Gastroesophageal sphincter (tissue), 4 donors: ENCODE data around the gene FAM78A. TPM values are rescaled to one million over a fixed set of nuclear protein-coding genes. Genes with fewer than 3 reads are reported as not detected.

Source experiments
- ATAC-seq: fragments of 150-250 bp; one replicate; pipeline ENCODE4 v1.9.1; 2016; ENCODE audit warnings: mild to moderate bottlenecking, moderate library complexity
- H3K27ac ChIP-seq, 4 donors: fragments of 200-600 bp; sonication (generic) in 3 of 4; 1 replicate in 3 of 4; 2 replicates in 1 of 4; pipeline ENCODE4 v1.5.1; 2016 to 2019
- H3K27me3 ChIP-seq: fragments of 200-600 bp; sonication (generic); one replicate; pipeline ENCODE4 v1.5.1; 2019
- H3K36me3 ChIP-seq, 2 donors: fragments of 200-600 bp; sonication (generic); one replicate each; pipeline ENCODE4 v1.5.1; 2019; ENCODE audit warnings: control low read depth in 1 of 2
- H3K4me1 ChIP-seq, 3 donors: fragments of 200-600 bp; sonication (generic); 1 replicate in 2 of 3; 2 replicates in 1 of 3; pipeline ENCODE4 v1.5.1; 2016 to 2019; ENCODE audit warnings: control low read depth in 2 of 3
- H3K4me3 ChIP-seq, 2 donors: fragments of 200-600 bp; sonication (generic); one replicate each; pipeline ENCODE4 v1.5.1; 2019; ENCODE audit warnings: mild to moderate bottlenecking in 1 of 2, moderate library complexity in 1 of 2
- H3K9me3 ChIP-seq, 3 donors: fragments of 200-600 bp; sonication (generic); one replicate each; pipeline ENCODE4 v1.5.1; 2017 to 2019; ENCODE audit warnings: control low read depth in 2 of 3
- CTCF ChIP-seq, 4 experiments: fragments of 200-600 bp in 2 of 4; fragments of 450-650 bp in 2 of 4; sonication (generic) in 1 of 4; IDR thresholded peaks; one replicate each; pipeline ENCODE4 v1.5.1; 2017 to 2019; ENCODE audit warnings: antibody characterized with exemption in 4 of 4, mild to moderate bottlenecking in 2 of 4, moderate library complexity in 2 of 4
- EP300 ChIP-seq: sonication (generic); formaldehyde crosslinking; IDR thresholded peaks from one replicate; pipeline ENCODE4 v1.6.1; 2017; ENCODE audit warnings: antibody characterized with exemption, mild to moderate bottlenecking
- POLR2A ChIP-seq, 2 donors: fragments of 450-650 bp; IDR thresholded peaks; one replicate each; pipeline ENCODE4 v1.6.1; 2017; ENCODE audit warnings: antibody characterized with exemption in 2 of 2, mild to moderate bottlenecking in 2 of 2, moderate library complexity in 1 of 2
- POLR2AphosphoS5 ChIP-seq: sonication (generic); formaldehyde crosslinking; IDR thresholded peaks from one replicate; pipeline ENCODE4 v1.6.1; 2017; ENCODE audit warnings: antibody characterized with exemption
- WGBS, 2 donors: methylation state at CpG; one replicate each; pipeline ENCODE4 v1.1.5; 2018; ENCODE audit warnings: low coverage in 1 of 2; 5-methylcytosine and 5-hydroxymethylcytosine counted together
- total RNA-seq, 4 donors: library from RNA; depleted of rRNA; stranded (reverse); fragments of >200 nt; gene quantifications; one replicate each; pipeline ENCODE4 v1.1.0, GENCODE V29; 2016

Gene FAM78A
- total RNA-seq, 4 donors from 2014 or later: 0.78 to 5.4 (median 2.9) TPM

- H3K27ac ChIP-seq: no peak overlapping the region
- no peak for ATAC-seq
Observed at GRCh38 chr9:131280660-131281059, 4.3 kb upstream of the FAM78A start.

DNA sequence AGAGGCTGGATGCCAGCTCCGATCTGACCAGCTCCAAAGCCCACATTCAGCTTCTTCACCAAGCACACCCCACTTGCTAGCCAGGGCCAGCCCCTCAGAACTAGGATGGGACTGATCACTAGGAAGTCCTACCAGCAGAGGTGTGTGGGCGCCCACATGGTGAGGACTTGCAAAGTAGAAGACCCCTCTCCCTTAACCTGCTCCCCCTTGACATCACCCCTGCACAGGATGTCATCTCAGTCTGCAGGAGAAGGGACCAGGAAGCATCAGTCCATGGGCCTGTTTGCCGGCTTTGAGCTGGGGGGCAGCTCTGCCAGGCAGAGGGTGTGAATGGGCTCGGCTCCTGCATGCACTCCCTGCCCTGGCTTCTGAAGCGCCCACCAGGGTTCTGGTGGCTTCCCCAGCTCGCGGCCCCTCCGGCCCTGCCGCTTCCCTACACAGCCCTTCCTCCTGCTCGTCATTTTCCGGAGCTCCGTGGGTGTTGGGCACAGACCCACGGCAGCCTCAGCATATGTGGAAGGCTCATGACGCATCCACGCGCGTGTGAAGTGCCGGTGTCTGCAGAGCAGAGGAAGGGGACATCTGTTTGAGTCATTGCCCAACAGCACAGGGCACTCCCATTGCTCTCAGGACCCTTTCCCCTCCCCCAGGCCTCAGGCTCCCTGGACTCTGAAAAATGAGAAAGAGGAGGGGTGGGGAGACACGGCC, 3.7 kb upstream of the FAM78A start:
- 57% methylated on average over 6 of the region's 19 CpGs; no CpG with 5 or more reads in 1 of the 2 donors for WGBS, 2 donors
- no peak for ATAC-seq
- no peaks in the 10 kb centered on the region for H3K36me3 ChIP-seq
- H3K27me3 ChIP-seq: peaks cover 65% of the 10 kb centered on the region
- no peaks in the 10 kb centered on the region for H3K9me3 ChIP-seq
- no peak overlapping the region for H3K27ac ChIP-seq
- TF ChIP-seq CTCF (IDR thresholded peaks at IDR 0.05) (no peak), EP300 (no peak), POLR2AphosphoS5 (no peak), POLR2A (IDR thresholded peaks at IDR 0.05) (no peak)
- no peak overlapping the region for H3K4me3 ChIP-seq
- H3K4me1 ChIP-seq: peaks cover 0 to 48% (median 7%) of the 10 kb centered on the region in 3 donors

More at GRCh38 chr9:131280660-131281059, 4.3 kb upstream of the FAM78A start:
- H3K36me3 ChIP-seq: no peaks in the 10 kb centered on the region
- WGBS, 2 donors: 83% methylated on average over 1 of the region's 3 CpGs; no CpG with 5 or more reads in 1 of the 2 donors
- H3K9me3 ChIP-seq: no peaks in the 10 kb centered on the region
- TF ChIP-seq POLR2AphosphoS5 (no peak), POLR2A (IDR thresholded peaks at IDR 0.05) (no peak), EP300 (no peak), CTCF (IDR thresholded peaks at IDR 0.05) (no peak)
- H3K4me1 ChIP-seq: peaks cover 0 to 42% (median 7%) of the 10 kb centered on the region in 3 donors
- H3K27me3 ChIP-seq: peaks cover 59% of the 10 kb centered on the region
- H3K4me3 ChIP-seq: no peak overlapping the region

DNA sequence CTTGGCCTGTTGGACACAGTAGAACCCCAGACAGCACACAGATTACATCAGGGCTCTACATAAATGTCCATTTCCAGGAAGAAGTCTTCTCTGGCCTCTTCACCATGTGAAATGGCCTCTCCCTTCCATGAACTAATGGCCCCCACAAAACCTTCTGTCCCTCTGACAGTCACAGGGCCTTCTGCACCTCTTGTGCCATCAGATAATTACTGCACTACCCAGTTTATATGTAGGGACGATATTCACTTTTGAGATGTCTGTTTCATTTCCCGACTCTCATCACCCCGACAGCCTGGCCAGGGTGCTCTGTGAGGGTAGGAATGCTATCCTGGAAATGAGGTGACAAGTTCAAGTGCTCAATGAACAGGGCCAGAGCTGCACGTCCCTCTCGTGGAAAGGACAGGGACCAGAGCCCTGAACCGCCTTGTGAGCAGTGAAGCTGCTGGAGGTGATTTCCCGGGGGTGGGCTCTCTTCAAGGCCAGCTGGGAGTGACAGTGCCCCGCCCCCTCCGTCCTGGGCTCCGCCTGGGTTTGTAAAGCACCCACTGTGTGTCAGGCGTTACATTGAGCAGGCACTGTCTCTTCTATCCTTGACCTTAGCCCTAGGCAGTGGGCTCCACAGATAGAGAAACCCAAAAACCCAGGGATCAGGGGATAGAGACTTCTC, 3.0 kb upstream of the FAM78A start:
- no peak for ATAC-seq
- Histone ChIP-seq H3K27me3 (peaks cover 72% of the 10 kb centered on the region), H3K27ac (no peak overlapping the region), H3K4me3 (no peak overlapping the region), H3K9me3 (no peaks in the 10 kb centered on the region), H3K36me3 (no peaks in the 10 kb centered on the region), H3K4me1 (peaks cover 0 to 48% (median 7%) of the 10 kb centered on the region in 3 donors)
- no peak for TF ChIP-seq POLR2A (IDR thresholded peaks at IDR 0.05)
- TF ChIP-seq POLR2AphosphoS5: no peak
- no peak for TF ChIP-seq EP300
- 40 to 76% methylated on average over 1 to 6 of the region's 11 CpGs for WGBS, 2 donors

GRCh38 chr9:131278702-131279111, 2.4 kb upstream of the FAM78A start:
- 60 to 79% methylated on average over 1 to 2 of the region's 10 CpGs for WGBS, 2 donors
- no peaks in the 10 kb centered on the region for H3K9me3 ChIP-seq
- no peak overlapping the region for H3K4me3 ChIP-seq
- no peak overlapping the region for H3K27ac ChIP-seq
- no peak for ATAC-seq
- H3K4me1 ChIP-seq: peaks cover 0 to 48% (median 7%) of the 10 kb centered on the region in 3 donors
- H3K36me3 ChIP-seq: no peaks in the 10 kb centered on the region
- peaks cover 75% of the 10 kb centered on the region for H3K27me3 ChIP-seq
- no peak for TF ChIP-seq POLR2AphosphoS5
- TF ChIP-seq POLR2A (IDR thresholded peaks at IDR 0.05): no peak

DNA sequence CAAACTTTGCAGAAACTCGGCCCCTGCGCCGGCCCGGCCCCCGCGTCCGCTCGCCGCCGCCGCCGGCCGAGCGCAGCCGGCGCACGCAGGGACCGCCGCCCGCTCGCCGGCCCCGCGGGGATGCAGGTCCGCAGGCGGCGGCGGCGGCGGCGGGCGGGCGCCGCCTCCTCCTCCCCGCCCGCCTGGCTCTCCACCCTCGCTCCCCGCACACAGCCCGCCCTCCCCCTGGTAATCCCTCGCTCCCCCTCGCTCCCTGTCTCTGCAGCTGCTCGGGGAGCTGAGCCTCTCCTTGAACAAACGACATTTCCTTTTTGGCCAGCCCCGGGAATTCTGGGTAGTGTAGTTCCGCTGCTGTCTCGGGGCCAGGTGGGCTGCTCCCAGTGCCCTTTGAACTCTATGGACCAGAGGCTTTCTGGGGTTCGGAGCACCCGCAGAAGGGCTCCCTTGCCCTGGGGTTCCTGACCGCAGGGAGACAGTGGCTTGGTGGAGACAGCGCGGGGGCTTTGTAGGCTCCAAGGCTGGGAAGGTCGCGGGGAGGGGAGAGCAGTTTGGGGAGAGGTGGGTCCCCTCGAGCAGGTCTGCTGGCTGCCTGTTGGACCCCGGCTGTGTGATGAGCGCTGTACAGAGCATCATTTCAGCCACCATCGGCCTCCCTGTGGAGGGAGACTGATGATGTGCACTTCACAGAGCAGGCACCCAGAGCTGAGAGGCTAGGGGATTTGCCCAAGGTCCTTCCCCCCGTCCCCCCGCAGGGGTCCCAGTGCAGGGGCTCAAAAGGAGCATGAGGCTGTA, 1.8 kb upstream of the FAM78A start:
- Histone ChIP-seq H3K4me1 (peaks cover 0 to 45% (median 7%) of the 10 kb centered on the region in 3 donors), H3K27ac (peak overlapping the region in 2 of 4 donors; percentile 64 to 79), H3K36me3 (no peaks in the 10 kb centered on the region), H3K9me3 (no peaks in the 10 kb centered on the region), H3K4me3 (peak overlapping the region; percentile 42 to 76), H3K27me3 (peaks cover 69% of the 10 kb centered on the region)
- ATAC-seq: peak; percentile 92
- no CpG with 5 or more reads among the region's 59 CpGs for WGBS, 2 donors
- peak in 1 of 2 donors; percentile 11 for TF ChIP-seq POLR2A (IDR thresholded peaks at IDR 0.05)
- no peak for TF ChIP-seq CTCF (IDR thresholded peaks at IDR 0.05)
- TF ChIP-seq EP300: no peak
- peak; percentile 31 for TF ChIP-seq POLR2AphosphoS5
